CD14-positive monocyte (primary cell): ENCODE results near the gene MTFP1. TPM values are rescaled to one million over a fixed set of nuclear protein-coding genes. Genes with fewer than 3 reads are reported as not detected.

Experiments
- DNase-seq, 3 donors: peaks; one replicate each; pipeline ENCODE4 v3.0.0-alpha.2; 2011 to 2022
- H2AFZ ChIP-seq: 2 replicates; pipeline ENCODE4 v1.6.0; 2012; ENCODE audit warnings: mild to moderate bottlenecking, low read depth, low read length, inconsistent platforms; ENCODE audit not compliant: insufficient read depth, poor library complexity, severe bottlenecking
- H3K27ac ChIP-seq, 2 donors: 1 replicate in 1 of 2; 2 replicates in 1 of 2; pipeline ENCODE4 v1.5.1; 2012 to 2013; ENCODE audit warnings: low read length in 2 of 2, control low read depth in 1 of 2, inconsistent platforms in 1 of 2, low read depth in 1 of 2, mild to moderate bottlenecking in 1 of 2
- H3K27me3 ChIP-seq, 2 donors: one replicate each; pipeline versions ENCODE4 v1.6.0 to v1.6.1; 2011 to 2013; ENCODE audit warnings: low read length in 2 of 2; ENCODE audit not compliant: control insufficient read depth in 2 of 2, insufficient read depth in 2 of 2
- H3K36me3 ChIP-seq, 2 donors: replicated peaks in 1 of 2; 1 replicate in 1 of 2; 2 replicates in 1 of 2; pipeline versions ENCODE4 v1.5.1 to v1.6.1; 2012 to 2013; ENCODE audit warnings: low read length in 2 of 2, control low read depth in 1 of 2, inconsistent platforms in 1 of 2, mild to moderate bottlenecking in 1 of 2; ENCODE audit not compliant: insufficient read depth in 2 of 2, control insufficient read depth in 1 of 2
- H3K4me1 ChIP-seq, 2 donors: 1 replicate in 1 of 2; 2 replicates in 1 of 2; pipeline versions ENCODE4 v1.5.1 to v1.6.1; 2012 to 2013; ENCODE audit warnings: low read length in 2 of 2, control low read depth in 1 of 2, inconsistent platforms in 1 of 2, mild to moderate bottlenecking in 1 of 2, moderate library complexity in 1 of 2; ENCODE audit not compliant: insufficient read depth in 2 of 2, control insufficient read depth in 1 of 2
- H3K4me2 ChIP-seq: replicated peaks from 2 replicates; pipeline ENCODE3; 2012; ENCODE audit warnings: low read length, moderate library complexity, mild to moderate bottlenecking; ENCODE audit not compliant: poor library complexity, severe bottlenecking; ENCODE audit errors: extremely low read depth
- H3K4me3 ChIP-seq, 3 experiments: fragments of 200-600 bp in 1 of 3; sonication (generic) in 1 of 3; replicated peaks in 1 of 3; 1 replicate in 2 of 3; 2 replicates in 1 of 3; pipeline ENCODE4 v1.5.1; 2011 to 2013; ENCODE audit warnings: low read length in 3 of 3, mild to moderate bottlenecking in 3 of 3, control low read depth in 2 of 3, low read depth in 2 of 3, inconsistent platforms in 1 of 3, moderate library complexity in 1 of 3
- H3K79me2 ChIP-seq: 2 replicates; pipeline ENCODE4 v1.6.0; 2012; ENCODE audit warnings: mild to moderate bottlenecking, control low read depth, inconsistent platforms, low read length, moderate library complexity; ENCODE audit not compliant: insufficient read depth
- H3K9ac ChIP-seq: 2 replicates; pipeline ENCODE4 v1.6.0; 2017; ENCODE audit warnings: low read length, mild to moderate bottlenecking; ENCODE audit not compliant: insufficient read depth, poor library complexity, severe bottlenecking
- H3K9me3 ChIP-seq, 2 donors: replicated peaks in 1 of 2; 1 replicate in 1 of 2; 2 replicates in 1 of 2; pipeline versions ENCODE4 v1.5.1 to v1.6.1; 2012 to 2013; ENCODE audit warnings: low read length in 2 of 2, control low read depth in 1 of 2; ENCODE audit not compliant: control insufficient read depth in 1 of 2, insufficient read depth in 1 of 2
- H4K20me1 ChIP-seq: 2 replicates; pipeline ENCODE4 v1.6.0; 2012; ENCODE audit warnings: mild to moderate bottlenecking, low read length, control low read depth, moderate library complexity; ENCODE audit not compliant: insufficient read depth
- H3K27ac Mint-ChIP-seq, 7 donors: one replicate each; pipeline ENCODE4 v1.8.0; 2020; ENCODE audit warnings: mild to moderate bottlenecking in 7 of 7, mixed read lengths in 7 of 7, moderate library complexity in 6 of 7, inconsistent platforms in 2 of 7
- H3K27me3 Mint-ChIP-seq, 3 donors: one replicate each; pipeline ENCODE4 v1.8.0; 2021 to 2022; ENCODE audit warnings: low read depth in 3 of 3, mild to moderate bottlenecking in 3 of 3, mixed read lengths in 3 of 3, moderate library complexity in 3 of 3, inconsistent platforms in 1 of 3
- H3K36me3 Mint-ChIP-seq, 2 donors: one replicate each; pipeline ENCODE4 v1.8.0; 2020; ENCODE audit warnings: mixed read lengths in 2 of 2, inconsistent platforms in 1 of 2, mild to moderate bottlenecking in 1 of 2
- H3K4me1 Mint-ChIP-seq: one replicate; pipeline ENCODE4 v1.8.0; 2020; ENCODE audit warnings: mild to moderate bottlenecking, mixed read lengths
- H3K4me3 Mint-ChIP-seq, 2 donors: one replicate each; pipeline ENCODE4 v1.8.0; 2020; ENCODE audit warnings: mild to moderate bottlenecking in 2 of 2, mixed read lengths in 2 of 2, moderate library complexity in 1 of 2
- H3K9me3 Mint-ChIP-seq, 7 donors: one replicate each; pipeline ENCODE4 v1.8.0; 2020 to 2022; ENCODE audit warnings: mixed read lengths in 7 of 7, mild to moderate bottlenecking in 6 of 7, moderate library complexity in 6 of 7, inconsistent platforms in 2 of 7
- WGBS: methylation state at CpG from one replicate; pipeline ENCODE4 v1.1.5; 2013; ENCODE audit warnings: missing lambda C conversion rate; ENCODE audit not compliant: insufficient coverage; 5-methylcytosine and 5-hydroxymethylcytosine counted together
- intact Hi-C, 2 donors: fragments of 100-400 bp; cut with micrococcal nuclease; formaldehyde crosslinking; loops; one replicate each; pipeline versions ENCODE4 v1.15.0 to v1.15.1; 2023
- polyA plus RNA-seq, 3 donors: library from polyadenylated mRNA; depleted of rRNA in 1 of 3; unstranded in 2 of 3; stranded (reverse) in 1 of 3; fragments of 300-500 nt in 2 of 3; fragments of >200 nt in 1 of 3; fragmentation: Illumina TruSeq in 2 of 3; gene quantifications; 1 replicate in 2 of 3; 2 replicates in 1 of 3; pipeline ENCODE4 v1.2.3, GENCODE V29; 2012 to 2021
- TF ChIP-seq, protein P1 (sequence below): fragments of 200-600 bp; IDR thresholded peaks from one replicate; pipeline ENCODE4 v1.8.0; 2022; ENCODE audit warnings: antibody characterized with exemption, mild to moderate bottlenecking

Gene MTFP1
- polyA plus RNA-seq, 3 donors, result 6.2 to 14.2 (median 7.5) TPM

DNA sequence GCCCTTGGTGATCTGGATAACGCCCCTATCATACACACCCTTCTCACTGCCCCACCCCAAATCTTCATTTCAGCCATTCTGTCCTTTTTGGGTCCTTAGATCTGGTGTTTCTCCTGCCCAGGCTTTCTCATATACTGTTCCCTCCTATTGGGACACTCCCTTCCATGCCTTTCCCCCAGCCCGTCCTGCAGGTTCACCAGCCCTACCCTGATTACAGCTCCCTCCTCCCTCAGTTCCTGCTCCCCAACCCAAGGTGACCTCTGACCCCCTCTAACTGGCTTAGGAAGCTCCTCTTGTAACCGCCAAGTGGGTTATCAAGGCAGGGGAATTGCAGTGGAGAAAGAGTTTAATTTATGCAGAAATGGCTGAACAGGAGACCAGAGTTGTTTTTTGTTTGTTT is 13.0 kb downstream of the MTFP1 start:
- H3K27ac ChIP-seq, result no peak overlapping the region
- H2AFZ ChIP-seq, result no peak overlapping the region
- peak overlapping the region in 1 of 2 donors; percentile 5 for H3K4me3 Mint-ChIP-seq
- peaks cover 7 to 13% of the 10 kb centered on the region in 2 donors for H3K9me3 ChIP-seq
- 91% methylated on average over 2 of the region's 3 CpGs for WGBS
- H3K79me2 ChIP-seq, result no peaks in the 10 kb centered on the region
- no peak overlapping the region for H3K9ac ChIP-seq
- H3K27me3 Mint-ChIP-seq, result peaks cover 52 to 65% (median 54%) of the 10 kb centered on the region in 3 donors
- H3K4me2 ChIP-seq, result no peak overlapping the region
- no peak overlapping the region for H3K4me3 ChIP-seq
- H3K4me1 Mint-ChIP-seq, result peaks cover 28% of the 10 kb centered on the region
- intact Hi-C loops, result no loop called here
- H3K36me3 ChIP-seq, result no peaks in the 10 kb centered on the region
- peaks cover 7 to 26% (median 17%) of the 10 kb centered on the region in 7 donors for H3K9me3 Mint-ChIP-seq
- no peak for DNase-seq
- peaks cover 19% of the 10 kb centered on the region in 2 donors for H3K4me1 ChIP-seq
- H3K27me3 ChIP-seq, result peaks cover 12 to 38% of the 10 kb centered on the region in 2 donors
- TF ChIP-seq, protein P1, sequence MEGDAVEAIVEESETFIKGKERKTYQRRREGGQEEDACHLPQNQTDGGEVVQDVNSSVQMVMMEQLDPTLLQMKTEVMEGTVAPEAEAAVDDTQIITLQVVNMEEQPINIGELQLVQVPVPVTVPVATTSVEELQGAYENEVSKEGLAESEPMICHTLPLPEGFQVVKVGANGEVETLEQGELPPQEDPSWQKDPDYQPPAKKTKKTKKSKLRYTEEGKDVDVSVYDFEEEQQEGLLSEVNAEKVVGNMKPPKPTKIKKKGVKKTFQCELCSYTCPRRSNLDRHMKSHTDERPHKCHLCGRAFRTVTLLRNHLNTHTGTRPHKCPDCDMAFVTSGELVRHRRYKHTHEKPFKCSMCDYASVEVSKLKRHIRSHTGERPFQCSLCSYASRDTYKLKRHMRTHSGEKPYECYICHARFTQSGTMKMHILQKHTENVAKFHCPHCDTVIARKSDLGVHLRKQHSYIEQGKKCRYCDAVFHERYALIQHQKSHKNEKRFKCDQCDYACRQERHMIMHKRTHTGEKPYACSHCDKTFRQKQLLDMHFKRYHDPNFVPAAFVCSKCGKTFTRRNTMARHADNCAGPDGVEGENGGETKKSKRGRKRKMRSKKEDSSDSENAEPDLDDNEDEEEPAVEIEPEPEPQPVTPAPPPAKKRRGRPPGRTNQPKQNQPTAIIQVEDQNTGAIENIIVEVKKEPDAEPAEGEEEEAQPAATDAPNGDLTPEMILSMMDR, result no peak
- peak overlapping the region in 2 of 7 donors; percentile 2 to 13 for H3K27ac Mint-ChIP-seq
- no peaks in the 10 kb centered on the region for H4K20me1 ChIP-seq
- H3K36me3 Mint-ChIP-seq, result peaks cover 0 to 3% of the 10 kb centered on the region in 2 donors

DNA sequence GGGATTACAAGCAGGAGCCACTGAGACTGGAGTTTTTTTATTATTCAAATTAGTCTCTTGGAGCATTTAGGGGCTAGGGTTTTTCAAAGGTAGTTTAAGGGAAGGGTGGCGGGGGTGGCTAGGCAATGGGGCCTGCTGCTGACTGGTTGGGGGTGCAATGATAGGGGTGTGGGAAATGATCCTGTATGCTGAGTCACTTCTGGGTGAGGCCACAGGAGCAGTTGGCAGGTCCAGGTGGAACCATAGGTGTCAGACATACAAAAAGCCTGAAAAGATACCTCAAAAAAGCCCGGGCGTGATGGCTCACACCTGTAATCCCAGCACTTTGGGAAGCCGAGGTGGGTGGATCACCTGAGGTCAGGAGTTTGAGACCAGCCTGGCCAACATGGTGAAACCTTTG is 13.7 kb downstream of the MTFP1 start:
- Mint-ChIP-seq H3K4me1 (peaks cover 28% of the 10 kb centered on the region), H3K9me3 (peaks cover 7 to 26% (median 17%) of the 10 kb centered on the region in 7 donors), H3K4me3 (peak overlapping the region in 1 of 2 donors; percentile 57), H3K27me3 (peaks cover 59 to 72% (median 61%) of the 10 kb centered on the region in 3 donors), H3K36me3 (peaks cover 0 to 3% of the 10 kb centered on the region in 2 donors), H3K27ac (no peak overlapping the region)
- no peaks in the 10 kb centered on the region for H4K20me1 ChIP-seq
- H3K9me3 ChIP-seq, result peaks cover 7 to 13% of the 10 kb centered on the region in 2 donors
- H3K79me2 ChIP-seq, result no peaks in the 10 kb centered on the region
- peaks cover 19% of the 10 kb centered on the region in 2 donors for H3K4me1 ChIP-seq
- no peak overlapping the region for H3K27ac ChIP-seq
- TF ChIP-seq, protein P1, result no peak
- H3K36me3 ChIP-seq, result no peaks in the 10 kb centered on the region
- intact Hi-C loops, result no loop called here
- WGBS, result 90% methylated on average over 2 of the region's 4 CpGs
- no peak overlapping the region for H2AFZ ChIP-seq
- no peak for DNase-seq
- H3K4me3 ChIP-seq, result no peak overlapping the region
- H3K9ac ChIP-seq, result no peak overlapping the region
- peaks cover 15 to 44% of the 10 kb centered on the region in 2 donors for H3K27me3 ChIP-seq
- H3K4me2 ChIP-seq, result no peak overlapping the region
